ENCODE results near the gene MRPS12.

MRPS12 gene

GRCh38 chr19:38891771-38892170 lies 39.0 kb upstream of the MRPS12 start:
- no peak for DNase-seq (ENCODE audit: extremely low spot score)
- ChIA-PET CTCF (interaction anchor here (0.7 to 2.4 kb wide), 3 partner anchors 8 to 22 kb away, joined by 3 to 5 read pairs (median 3); partner anchors contain the start of genes NFKBIB and SIRT2), POLR2A (no interaction called here)
- TF ChIP-seq CTCF (IDR thresholded peaks at IDR 0.05; ENCODE audit: control extremely low read depth, extremely low read depth, low read depth, missing control alignments): no peak

- no peak for TF ChIP-seq CTCF (IDR thresholded peaks at IDR 0.05; ENCODE audit: control extremely low read depth, extremely low read depth, low read depth, missing control alignments)
- ChIA-PET POLR2A (no interaction called here), CTCF (interaction anchor here (1.0 to 2.4 kb wide), 2 partner anchors 20 to 490 kb away, joined by 3 to 5 read pairs; partner anchors contain the start of gene FAM98C)
- no peak for DNase-seq (ENCODE audit: extremely low spot score)
Measured at GRCh38 chr19:38892841-38893240, 37.9 kb upstream of the MRPS12 start.

GRCh38 chr19:38893341-38893771 lies 37.4 kb upstream of the MRPS12 start:
- DNase-seq (ENCODE audit: extremely low spot score): no peak
- POLR2A ChIA-PET: no interaction called here
- no peak for TF ChIP-seq CTCF (IDR thresholded peaks at IDR 0.05; ENCODE audit: control extremely low read depth, extremely low read depth, low read depth, missing control alignments)
- CTCF ChIA-PET: interaction anchor here (1.0 to 2.4 kb wide), 2 partner anchors 21 to 491 kb away, joined by 3 to 5 read pairs; partner anchors contain the start of gene FAM98C

- CTCF ChIA-PET: interaction anchor here (0.8 to 1.2 kb wide), 2 partner anchors 16 to 260 kb away, joined by 3 read pairs; no protein-coding TSS in a partner anchor
Measured at GRCh38 chr19:38894968-38895367, 35.8 kb upstream of the MRPS12 start.

GRCh38 chr19:38898788-38899446 lies 31.8 kb upstream of the MRPS12 start:
- no peak for TF ChIP-seq CTCF (IDR thresholded peaks at IDR 0.05; ENCODE audit: control extremely low read depth, extremely low read depth, low read depth, missing control alignments)
- POLR2A ChIA-PET: no interaction called here
- CTCF ChIA-PET: interaction anchor here (0.7 kb wide), 1 partner anchor 11 kb away, joined by 3 read pairs; no protein-coding TSS in a partner anchor
- DNase-seq (ENCODE audit: extremely low spot score): no peak

More at GRCh38 chr19:38894968-38895367, 35.8 kb upstream of the MRPS12 start:
- no peak for TF ChIP-seq CTCF (IDR thresholded peaks at IDR 0.05; ENCODE audit: control extremely low read depth, extremely low read depth, low read depth, missing control alignments)
- no peak for DNase-seq (ENCODE audit: extremely low spot score)
- POLR2A ChIA-PET: no interaction called here

GRCh38 chr19:38899447-38900201 lies 31.1 kb upstream of the MRPS12 start, which contains the start of the genes NFKBIB and SIRT2:
TSS of gene NFKBIB (plus strand) at chr19:38899969. CDS start at chr19:38900033, 64 bp downstream.
TSS of gene SIRT2 (minus strand) at chr19:38899618. CDS start at chr19:38899521, 97 bp downstream.
- ChIA-PET POLR2A (interaction anchor here (0.7 to 1.0 kb wide), 3 partner anchors 20 to 68 kb away, joined by 3 read pairs; partner anchors contain the start of gene ECH1), CTCF (interaction anchor here (1.0 to 2.2 kb wide), 9 partner anchors 8 to 496 kb away, joined by 3 to 18 read pairs (median 4); partner anchors contain the start of genes FAM98C, MRPS12 and SARS2)
- TF ChIP-seq CTCF (IDR thresholded peaks at IDR 0.05; ENCODE audit: control extremely low read depth, extremely low read depth, low read depth, missing control alignments): no peak
- peak; percentile 99 for DNase-seq (ENCODE audit: extremely low spot score)

Measured in GM10248 (cell line).